Measurements from ENCODE around the gene C4BPA.

The C4BPA gene

GRCh38 chr1:207081806-207082205 is 22.2 kb upstream of the C4BPA start:
- TF ChIP-seq POLR2AphosphoS5 (IDR thresholded peaks at IDR 0.05; ENCODE audit: low read depth, low read length) (no peak), TAF1 (IDR thresholded peaks at IDR 0.05; ENCODE audit: borderline replicate concordance, insufficient read depth, low read length) (no peak), FOXP2 (optimal IDR thresholded peaks at IDR 0.05; ENCODE audit: borderline replicate concordance, extremely low read depth, extremely low read length, insufficient read depth) (no peak), SIN3A (IDR thresholded peaks at IDR 0.05; ENCODE audit: borderline replicate concordance, insufficient read depth, low read length) (no peak)
- TF ChIP-seq, protein P1, sequence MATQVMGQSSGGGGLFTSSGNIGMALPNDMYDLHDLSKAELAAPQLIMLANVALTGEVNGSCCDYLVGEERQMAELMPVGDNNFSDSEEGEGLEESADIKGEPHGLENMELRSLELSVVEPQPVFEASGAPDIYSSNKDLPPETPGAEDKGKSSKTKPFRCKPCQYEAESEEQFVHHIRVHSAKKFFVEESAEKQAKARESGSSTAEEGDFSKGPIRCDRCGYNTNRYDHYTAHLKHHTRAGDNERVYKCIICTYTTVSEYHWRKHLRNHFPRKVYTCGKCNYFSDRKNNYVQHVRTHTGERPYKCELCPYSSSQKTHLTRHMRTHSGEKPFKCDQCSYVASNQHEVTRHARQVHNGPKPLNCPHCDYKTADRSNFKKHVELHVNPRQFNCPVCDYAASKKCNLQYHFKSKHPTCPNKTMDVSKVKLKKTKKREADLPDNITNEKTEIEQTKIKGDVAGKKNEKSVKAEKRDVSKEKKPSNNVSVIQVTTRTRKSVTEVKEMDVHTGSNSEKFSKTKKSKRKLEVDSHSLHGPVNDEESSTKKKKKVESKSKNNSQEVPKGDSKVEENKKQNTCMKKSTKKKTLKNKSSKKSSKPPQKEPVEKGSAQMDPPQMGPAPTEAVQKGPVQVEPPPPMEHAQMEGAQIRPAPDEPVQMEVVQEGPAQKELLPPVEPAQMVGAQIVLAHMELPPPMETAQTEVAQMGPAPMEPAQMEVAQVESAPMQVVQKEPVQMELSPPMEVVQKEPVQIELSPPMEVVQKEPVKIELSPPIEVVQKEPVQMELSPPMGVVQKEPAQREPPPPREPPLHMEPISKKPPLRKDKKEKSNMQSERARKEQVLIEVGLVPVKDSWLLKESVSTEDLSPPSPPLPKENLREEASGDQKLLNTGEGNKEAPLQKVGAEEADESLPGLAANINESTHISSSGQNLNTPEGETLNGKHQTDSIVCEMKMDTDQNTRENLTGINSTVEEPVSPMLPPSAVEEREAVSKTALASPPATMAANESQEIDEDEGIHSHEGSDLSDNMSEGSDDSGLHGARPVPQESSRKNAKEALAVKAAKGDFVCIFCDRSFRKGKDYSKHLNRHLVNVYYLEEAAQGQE (IDR thresholded peaks at IDR 0.05; ENCODE audit: insufficient read depth in 1 of 2, low read depth in 2 of 2, low read length in 2 of 2), result no peak

GRCh38 chr1:207084232-207084631 is 19.8 kb upstream of the C4BPA start:
- no peak for TF ChIP-seq FOXP2 (optimal IDR thresholded peaks at IDR 0.05; ENCODE audit: borderline replicate concordance, extremely low read depth, extremely low read length, insufficient read depth)
- TF ChIP-seq POLR2AphosphoS5 (IDR thresholded peaks at IDR 0.05; ENCODE audit: low read depth, low read length), result no peak
- TF ChIP-seq, protein P1 (IDR thresholded peaks at IDR 0.05; ENCODE audit: insufficient read depth in 1 of 2, low read depth in 2 of 2, low read length in 2 of 2), result no peak
- TF ChIP-seq SIN3A (IDR thresholded peaks at IDR 0.05; ENCODE audit: borderline replicate concordance, insufficient read depth, low read length), result no peak
- no peak for TF ChIP-seq TAF1 (IDR thresholded peaks at IDR 0.05; ENCODE audit: borderline replicate concordance, insufficient read depth, low read length)

DNA sequence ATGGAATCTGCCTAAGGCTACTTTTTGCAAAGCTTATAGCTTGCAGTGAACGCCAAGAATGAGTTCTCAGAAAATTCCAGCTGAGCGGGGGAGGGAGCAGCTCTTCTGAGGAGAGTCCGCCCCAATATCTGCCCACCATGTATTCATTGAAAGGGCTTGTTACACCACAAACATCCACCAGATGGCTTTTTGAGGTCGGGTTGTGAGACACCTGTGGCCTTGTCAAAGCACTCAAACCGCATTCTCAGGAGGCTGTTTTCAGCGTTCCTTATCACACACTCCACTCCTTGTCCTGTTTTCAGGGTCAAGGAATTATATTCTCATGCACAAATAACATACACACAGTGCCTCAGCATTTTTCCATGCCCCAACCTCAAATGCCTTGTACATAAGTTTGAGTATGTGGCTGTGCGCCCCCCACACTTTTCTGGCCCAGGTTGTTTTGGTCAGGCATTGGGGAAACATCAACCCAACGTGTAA is 19.3 kb upstream of the C4BPA start:
- no peak for TF ChIP-seq TAF1 (IDR thresholded peaks at IDR 0.05; ENCODE audit: borderline replicate concordance, insufficient read depth, low read length)
- no peak for TF ChIP-seq SIN3A (IDR thresholded peaks at IDR 0.05; ENCODE audit: borderline replicate concordance, insufficient read depth, low read length)
- TF ChIP-seq FOXP2 (optimal IDR thresholded peaks at IDR 0.05; ENCODE audit: borderline replicate concordance, extremely low read depth, extremely low read length, insufficient read depth), result no peak
- TF ChIP-seq, protein P1 (IDR thresholded peaks at IDR 0.05; ENCODE audit: insufficient read depth in 1 of 2, low read depth in 2 of 2, low read length in 2 of 2), result no peak

DNA sequence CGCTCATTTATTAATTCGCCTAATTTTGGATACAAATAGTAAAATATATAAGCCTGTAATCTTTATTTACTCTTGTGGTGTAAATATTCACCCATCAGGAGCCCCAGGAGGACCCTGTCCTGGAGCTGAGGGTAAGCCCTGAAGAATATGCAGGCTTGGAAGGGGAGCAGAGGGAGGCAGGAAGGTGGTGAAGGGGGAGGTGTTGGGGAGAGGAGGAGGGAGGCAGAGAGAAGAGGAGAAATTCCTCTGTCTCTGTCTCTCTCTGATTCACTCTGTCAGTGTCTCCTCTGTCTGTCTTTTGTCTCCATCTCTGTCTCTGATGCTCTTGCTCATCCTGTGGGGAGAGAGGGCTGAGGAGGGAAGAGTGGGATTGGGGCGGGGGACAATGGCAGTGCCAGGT is 18.1 kb upstream of the C4BPA start:
- no peak for TF ChIP-seq POLR2AphosphoS5 (IDR thresholded peaks at IDR 0.05; ENCODE audit: low read depth, low read length)
- TF ChIP-seq, protein P1 (IDR thresholded peaks at IDR 0.05; ENCODE audit: insufficient read depth in 1 of 2, low read depth in 2 of 2, low read length in 2 of 2), result no peak
- TF ChIP-seq FOXP2 (optimal IDR thresholded peaks at IDR 0.05; ENCODE audit: borderline replicate concordance, extremely low read depth, extremely low read length, insufficient read depth), result no peak
- no peak for TF ChIP-seq SIN3A (IDR thresholded peaks at IDR 0.05; ENCODE audit: borderline replicate concordance, insufficient read depth, low read length)
- no peak for TF ChIP-seq TAF1 (IDR thresholded peaks at IDR 0.05; ENCODE audit: borderline replicate concordance, insufficient read depth, low read length)

DNA sequence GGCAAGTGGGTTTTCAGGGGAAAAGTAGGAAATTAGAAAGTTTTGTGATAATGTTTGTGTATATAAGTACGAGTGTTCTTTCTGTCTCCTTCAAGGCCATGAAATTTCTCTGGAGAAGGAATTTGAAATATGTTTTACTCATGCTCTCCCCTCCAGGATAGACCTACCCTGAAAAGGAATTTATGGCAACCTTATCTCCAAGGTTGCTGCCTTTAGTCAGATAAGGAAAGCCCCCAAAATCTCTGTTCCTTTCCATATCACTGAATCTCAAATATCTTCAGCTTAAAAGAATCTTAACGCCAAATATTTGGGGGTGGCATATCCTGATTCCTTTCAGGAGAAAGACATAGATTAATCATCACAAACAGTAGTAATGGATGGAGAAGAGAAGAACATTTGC is 15.9 kb upstream of the C4BPA start:
- TF ChIP-seq, protein P1 (IDR thresholded peaks at IDR 0.05; ENCODE audit: insufficient read depth in 1 of 2, low read depth in 2 of 2, low read length in 2 of 2), result no peak
- TF ChIP-seq FOXP2 (optimal IDR thresholded peaks at IDR 0.05; ENCODE audit: borderline replicate concordance, extremely low read depth, extremely low read length, insufficient read depth) (no peak), TAF1 (IDR thresholded peaks at IDR 0.05; ENCODE audit: borderline replicate concordance, insufficient read depth, low read length) (no peak), POLR2AphosphoS5 (IDR thresholded peaks at IDR 0.05; ENCODE audit: low read depth, low read length) (no peak), SIN3A (IDR thresholded peaks at IDR 0.05; ENCODE audit: borderline replicate concordance, insufficient read depth, low read length) (no peak)

All from PFSK-1 (cell line).